Fibroblast of lung (primary cell): ENCODE results near the gene RASGEF1C. TPM values are rescaled to one million over a fixed set of nuclear protein-coding genes. Genes with fewer than 3 reads are reported as not detected.

Experiments
- DNase-seq, 2 donors: peaks; one replicate each; pipeline versions ENCODE4 v3.0.0 to v3.0.0-alpha.2; 2010; ENCODE audit warnings: low read depth in 2 of 2
- H2AFZ ChIP-seq: 2 replicates; pipeline ENCODE4 v1.5.1; 2012; ENCODE audit warnings: low read length, control low read depth, inconsistent platforms
- H3K27ac ChIP-seq: 2 replicates; pipeline ENCODE4 v1.5.1; 2011; ENCODE audit warnings: low read length, control low read depth; ENCODE audit not compliant: insufficient read depth
- H3K27me3 ChIP-seq: 2 replicates; pipeline ENCODE4 v1.5.1; 2011; ENCODE audit warnings: mild to moderate bottlenecking, low read length; ENCODE audit not compliant: control insufficient read depth, insufficient read depth
- H3K36me3 ChIP-seq: 2 replicates; pipeline ENCODE4 v1.5.1; 2011; ENCODE audit warnings: low read length; ENCODE audit not compliant: control insufficient read depth, insufficient read depth
- H3K4me1 ChIP-seq: 2 replicates; pipeline ENCODE4 v1.5.1; 2011; ENCODE audit warnings: low read length; ENCODE audit not compliant: control insufficient read depth, insufficient read depth; ENCODE audit errors: extremely low read depth
- H3K4me2 ChIP-seq: 2 replicates; pipeline ENCODE4 v1.5.1; 2011; ENCODE audit warnings: low read length, control low read depth; ENCODE audit not compliant: insufficient read depth; ENCODE audit errors: extremely low read depth
- H3K4me3 ChIP-seq, 4 experiments: fragments of 200-600 bp in 1 of 4; sonication (generic) in 1 of 4; replicated peaks in 1 of 4; 2 replicates each; pipeline ENCODE4 v1.5.1; 2011 to 2016; ENCODE audit warnings: low read length in 4 of 4, low read depth in 3 of 4, mild to moderate bottlenecking in 3 of 4, control low read depth in 2 of 4, inconsistent platforms in 1 of 4, mixed read lengths in 1 of 4; ENCODE audit not compliant: insufficient read depth in 1 of 4; ENCODE audit errors: control extremely low read depth in 1 of 4
- H3K79me2 ChIP-seq: 2 replicates; pipeline ENCODE4 v1.5.1; 2012; ENCODE audit warnings: mild to moderate bottlenecking, low read length, inconsistent platforms; ENCODE audit not compliant: control insufficient read depth, insufficient read depth
- H3K9ac ChIP-seq: 2 replicates; pipeline ENCODE4 v1.5.1; 2011; ENCODE audit warnings: mild to moderate bottlenecking, low read length, control low read depth; ENCODE audit not compliant: insufficient read depth
- H3K9me3 ChIP-seq: 2 replicates; pipeline ENCODE4 v1.5.1; 2012; ENCODE audit warnings: low read depth, low read length; ENCODE audit not compliant: control insufficient read depth, insufficient read depth
- H4K20me1 ChIP-seq: 2 replicates; pipeline ENCODE4 v1.5.1; 2011; ENCODE audit warnings: low read length; ENCODE audit not compliant: control insufficient read depth, insufficient read depth; ENCODE audit errors: extremely low read depth
- EZH2 ChIP-seq: IDR thresholded peaks from 2 replicates; pipeline ENCODE4 v1.5.1; 2012; ENCODE audit warnings: low read length, control low read depth, mild to moderate bottlenecking; ENCODE audit errors: missing control alignments
- polyA plus RNA-seq, 2 donors: library from polyadenylated mRNA; depleted of rRNA in 1 of 2; stranded (reverse) in 1 of 2; unstranded in 1 of 2; fragments of >200 nt; gene quantifications; 2 replicates each; pipeline ENCODE4 v1.2.1, GENCODE V29; 2011 to 2012; ENCODE audit warnings: missing spikeins in 1 of 2
- total RNA-seq: library from RNA; depleted of rRNA; stranded (reverse); fragments of >200 nt; gene quantifications from 2 replicates; pipeline ENCODE4 v1.2.1, GENCODE V29; 2014
- TF ChIP-seq, protein P1 (sequence below), 2 donors: IDR thresholded peaks in 1 of 2; conservative IDR thresholded peaks in 1 of 2; 1 replicate in 1 of 2; 2 replicates in 1 of 2; pipeline ENCODE4 v1.5.1; 2011 to 2012; ENCODE audit warnings: low read length in 2 of 2, control low read depth in 1 of 2, inconsistent platforms in 1 of 2, low read depth in 1 of 2, mild to moderate bottlenecking in 1 of 2

Gene RASGEF1C
- total and polyA plus RNA-seq, 2 donors (not counting 1 experiment from before 2014, with no cell fraction given): under 0.01 TPM; not detected in 1

DNA sequence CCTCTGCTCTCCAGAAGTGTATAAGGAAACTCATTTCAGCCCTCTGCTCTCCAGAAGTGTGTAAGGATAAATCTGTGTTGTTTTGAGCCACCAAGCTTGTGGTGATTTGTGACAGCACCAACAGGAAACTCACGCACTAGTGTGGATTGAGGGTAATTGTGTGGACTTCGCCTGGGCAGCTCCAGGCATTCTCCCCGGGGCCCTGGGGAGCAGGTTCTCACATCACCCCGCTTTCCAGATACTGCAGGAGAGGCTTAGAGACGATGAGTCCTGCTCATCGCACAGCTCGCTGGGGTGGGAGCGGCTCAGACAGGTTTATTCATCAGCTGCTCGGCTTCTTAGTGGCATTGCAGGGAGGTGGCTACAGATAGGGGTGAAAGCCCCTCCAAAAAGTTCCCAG, 99.1 kb downstream of the RASGEF1C start:
- no peaks in the 10 kb centered on the region for H3K36me3 ChIP-seq
- no peaks in the 10 kb centered on the region for H4K20me1 ChIP-seq
- no peak overlapping the region for H3K9ac ChIP-seq
- no peak overlapping the region for H3K4me3 ChIP-seq
- no peaks in the 10 kb centered on the region for H3K79me2 ChIP-seq
- H2AFZ ChIP-seq: no peak overlapping the region
- TF ChIP-seq, protein P1, sequence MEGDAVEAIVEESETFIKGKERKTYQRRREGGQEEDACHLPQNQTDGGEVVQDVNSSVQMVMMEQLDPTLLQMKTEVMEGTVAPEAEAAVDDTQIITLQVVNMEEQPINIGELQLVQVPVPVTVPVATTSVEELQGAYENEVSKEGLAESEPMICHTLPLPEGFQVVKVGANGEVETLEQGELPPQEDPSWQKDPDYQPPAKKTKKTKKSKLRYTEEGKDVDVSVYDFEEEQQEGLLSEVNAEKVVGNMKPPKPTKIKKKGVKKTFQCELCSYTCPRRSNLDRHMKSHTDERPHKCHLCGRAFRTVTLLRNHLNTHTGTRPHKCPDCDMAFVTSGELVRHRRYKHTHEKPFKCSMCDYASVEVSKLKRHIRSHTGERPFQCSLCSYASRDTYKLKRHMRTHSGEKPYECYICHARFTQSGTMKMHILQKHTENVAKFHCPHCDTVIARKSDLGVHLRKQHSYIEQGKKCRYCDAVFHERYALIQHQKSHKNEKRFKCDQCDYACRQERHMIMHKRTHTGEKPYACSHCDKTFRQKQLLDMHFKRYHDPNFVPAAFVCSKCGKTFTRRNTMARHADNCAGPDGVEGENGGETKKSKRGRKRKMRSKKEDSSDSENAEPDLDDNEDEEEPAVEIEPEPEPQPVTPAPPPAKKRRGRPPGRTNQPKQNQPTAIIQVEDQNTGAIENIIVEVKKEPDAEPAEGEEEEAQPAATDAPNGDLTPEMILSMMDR (conservative IDR thresholded peaks at IDR 0.05 in 1 of 2, IDR thresholded peaks at IDR 0.05 in 1 of 2; ENCODE audit: low read depth in 1 of 2, low read length in 2 of 2): no peak
- no peak for TF ChIP-seq EZH2
- H3K4me2 ChIP-seq: no peak overlapping the region
- H3K27me3 ChIP-seq: no peaks in the 10 kb centered on the region
- H3K4me1 ChIP-seq: no peaks in the 10 kb centered on the region
- no peaks in the 10 kb centered on the region for H3K9me3 ChIP-seq
- no peak for DNase-seq
- no peak overlapping the region for H3K27ac ChIP-seq

DNA sequence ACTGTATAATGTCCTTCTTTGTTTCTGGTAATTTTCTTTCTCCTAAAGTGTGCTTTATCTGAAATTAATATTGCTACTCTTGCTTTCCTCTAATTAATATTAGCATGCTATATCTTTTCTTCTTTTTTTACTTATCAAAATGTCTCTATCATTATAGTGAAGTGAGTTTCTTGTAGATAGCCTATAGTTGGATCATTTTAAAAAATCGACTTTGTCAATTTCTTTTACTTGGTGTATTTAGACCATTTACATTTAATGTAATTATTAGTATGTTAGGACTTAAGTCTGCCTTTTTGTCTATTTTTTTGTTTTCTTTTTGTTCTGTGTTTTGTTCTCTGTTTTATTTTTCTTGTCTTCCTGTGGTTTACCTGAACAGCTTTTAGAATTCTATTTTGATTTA, 102.0 kb downstream of the RASGEF1C start:
- TF ChIP-seq, protein P1 (conservative IDR thresholded peaks at IDR 0.05 in 1 of 2, IDR thresholded peaks at IDR 0.05 in 1 of 2; ENCODE audit: low read depth in 1 of 2, low read length in 2 of 2): no peak
- no peak for TF ChIP-seq EZH2
- no peaks in the 10 kb centered on the region for H4K20me1 ChIP-seq
- H3K27ac ChIP-seq: no peak overlapping the region
- H3K79me2 ChIP-seq: no peaks in the 10 kb centered on the region
- H3K4me3 ChIP-seq: no peak overlapping the region
- H3K36me3 ChIP-seq: no peaks in the 10 kb centered on the region
- H3K27me3 ChIP-seq: no peaks in the 10 kb centered on the region
- no peak overlapping the region for H3K4me2 ChIP-seq
- H2AFZ ChIP-seq: no peak overlapping the region
- no peak for DNase-seq
- no peaks in the 10 kb centered on the region for H3K9me3 ChIP-seq
- H3K9ac ChIP-seq: no peak overlapping the region
- H3K4me1 ChIP-seq: no peaks in the 10 kb centered on the region

DNA sequence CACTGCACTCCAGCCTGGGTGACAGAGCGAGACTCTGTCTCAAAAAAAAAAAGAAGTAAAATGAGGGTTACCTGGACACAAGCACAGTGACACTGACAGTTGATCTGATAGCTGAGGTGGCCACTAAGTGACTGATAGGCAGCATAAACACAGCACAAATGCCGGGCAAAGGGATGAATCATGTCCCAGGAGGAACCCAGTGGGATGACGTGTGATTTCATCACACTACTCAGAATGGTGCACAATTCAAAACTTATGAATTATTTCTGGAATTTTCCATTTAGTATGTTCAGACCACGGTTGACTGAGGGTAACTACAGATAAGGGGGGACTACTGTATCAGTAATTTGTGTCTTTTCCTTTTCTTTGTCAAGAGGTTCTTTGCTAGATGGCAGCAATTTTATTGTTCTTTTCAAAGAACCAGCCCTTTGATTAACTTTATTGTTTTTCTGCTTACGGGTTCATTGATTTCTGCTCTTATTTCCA, 103.1 kb downstream of the RASGEF1C start:
- Histone ChIP-seq H2AFZ (no peak overlapping the region), H3K36me3 (no peaks in the 10 kb centered on the region), H3K4me1 (no peaks in the 10 kb centered on the region), H3K9ac (no peak overlapping the region), H3K4me3 (no peak overlapping the region), H3K27ac (no peak overlapping the region), H3K27me3 (no peaks in the 10 kb centered on the region), H3K9me3 (no peaks in the 10 kb centered on the region), H3K79me2 (no peaks in the 10 kb centered on the region), H3K4me2 (no peak overlapping the region), H4K20me1 (no peaks in the 10 kb centered on the region)
- TF ChIP-seq EZH2: no peak
- TF ChIP-seq, protein P1 (conservative IDR thresholded peaks at IDR 0.05 in 1 of 2, IDR thresholded peaks at IDR 0.05 in 1 of 2; ENCODE audit: low read depth in 1 of 2, low read length in 2 of 2): no peak
- peak in 1 of 2 donors; percentile 28 for DNase-seq
